ENCODE results near the gene B3GNT9. TPM values are rescaled to one million over a fixed set of nuclear protein-coding genes. Genes with fewer than 3 reads are reported as not detected.

The B3GNT9 gene
- total and polyA plus RNA-seq, 2 experiments from 2014 or later: 24.8 to 88.0 TPM

DNA sequence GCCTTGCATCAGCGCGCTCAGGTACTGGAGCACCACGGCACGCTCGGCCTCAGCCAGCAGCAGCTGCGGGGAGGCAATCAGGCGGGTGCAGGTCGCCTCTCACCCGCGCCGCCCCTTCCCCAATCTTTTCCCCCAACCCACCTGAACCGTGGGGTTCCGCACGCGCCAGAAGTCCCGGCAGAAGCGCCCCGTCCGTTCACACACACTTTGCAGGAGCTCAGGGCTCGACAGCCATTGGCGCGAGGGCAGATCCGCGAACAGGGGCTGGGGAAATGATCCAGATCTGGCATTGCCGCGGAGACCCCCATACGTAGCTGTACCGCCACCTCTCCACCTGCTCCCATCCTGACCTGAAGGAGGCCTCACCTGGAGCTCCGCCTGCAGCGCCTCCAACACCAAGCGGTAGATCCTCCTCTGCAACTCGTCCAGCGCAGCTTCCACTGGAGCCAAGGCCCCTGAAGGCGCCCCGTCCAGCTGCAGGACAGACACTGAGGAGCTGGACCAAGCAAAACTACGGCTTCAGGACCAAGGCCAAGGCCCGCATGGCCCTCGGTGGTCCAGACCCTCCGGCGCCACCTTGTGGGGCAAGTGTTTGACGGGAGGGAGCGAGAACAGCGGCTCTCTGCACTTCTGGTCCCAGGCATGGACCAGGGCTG is 34.3 kb upstream of the B3GNT9 start:
- Histone ChIP-seq H3K9me3 (ENCODE audit: low read depth) (no peaks in the 10 kb centered on the region), H3K79me2 (ENCODE audit: insufficient read depth) (peaks cover 12% of the 10 kb centered on the region), H3K4me2 (ENCODE audit: unreplicated experiment) (no peak overlapping the region), H3K4me1 (ENCODE audit: insufficient read depth) (peaks cover 24% of the 10 kb centered on the region), H3K4me3 (0 out of 2 replicates have a peak overlapping the region, but pooled peaks have one; percentile 21), H3K9ac (no peak overlapping the region), H2AFZ (no peak overlapping the region), H3K9me2 (ENCODE audit: insufficient read depth) (no peaks in the 10 kb centered on the region), H4K20me1 (ENCODE audit: insufficient read depth) (no peaks in the 10 kb centered on the region), H3F3A (ENCODE audit: insufficient read depth) (peaks cover 18% of the 10 kb centered on the region), H3K27me3 (replicated peaks; ENCODE audit: insufficient read depth) (no peaks in the 10 kb centered on the region), H3K27ac (no peak overlapping the region), H3K36me3 (ENCODE audit: low read depth) (no peaks in the 10 kb centered on the region)
- TF ChIP-seq EZH2phosphoT487 (IDR thresholded peaks at IDR 0.05; ENCODE audit: insufficient read depth, low read depth) (no peak), EZH2 (IDR thresholded peaks at IDR 0.05; ENCODE audit: insufficient read depth, poor library complexity, severe bottlenecking) (no peak)
- DNase-seq: peak; percentile 96
- in situ Hi-C loops (cut with MboI): no loop called here
- WGBS, 2 experiments (ENCODE audit: low coverage in 1 of 2, low lambda C conversion rate in 2 of 2, missing lambda C conversion rate in 2 of 2): 11 to 15% methylated on average over 38 to 43 of the region's 43 CpGs

DNA sequence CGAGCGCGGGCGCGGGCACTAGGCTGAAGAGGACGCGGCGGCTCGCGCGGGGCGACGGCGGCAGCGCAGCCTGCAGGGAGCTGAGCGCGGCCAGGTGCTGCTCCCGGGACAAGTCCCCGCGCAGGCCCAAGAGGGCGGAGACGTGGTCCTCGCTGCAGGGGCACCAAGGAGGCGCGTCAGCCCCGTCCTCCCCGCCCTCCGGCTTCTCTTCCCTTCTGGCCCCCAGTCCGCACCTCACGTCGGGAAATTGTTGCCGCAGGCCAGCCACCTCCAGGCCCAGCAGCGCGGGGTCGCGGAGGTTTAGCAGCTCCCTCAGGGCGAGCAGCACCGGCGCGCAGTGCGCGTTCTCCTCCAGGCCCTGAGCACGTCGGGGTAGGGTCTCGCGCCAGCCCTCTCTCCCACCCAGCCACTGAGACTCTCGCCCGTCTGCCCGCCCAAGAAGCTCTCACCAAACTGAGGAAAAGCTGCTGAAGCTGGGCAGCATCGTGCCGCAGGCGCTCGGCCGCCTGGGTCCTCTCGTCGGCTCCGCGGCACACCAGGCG is 33.7 kb upstream of the B3GNT9 start:
- H3K27ac ChIP-seq: peak overlapping the region; percentile 82; the same call in 1 of the 2 replicates
- WGBS, 2 experiments (ENCODE audit: low coverage in 1 of 2, low lambda C conversion rate in 2 of 2, missing lambda C conversion rate in 2 of 2): 9 to 11% methylated on average over 42 to 59 of the region's 59 CpGs

DNA sequence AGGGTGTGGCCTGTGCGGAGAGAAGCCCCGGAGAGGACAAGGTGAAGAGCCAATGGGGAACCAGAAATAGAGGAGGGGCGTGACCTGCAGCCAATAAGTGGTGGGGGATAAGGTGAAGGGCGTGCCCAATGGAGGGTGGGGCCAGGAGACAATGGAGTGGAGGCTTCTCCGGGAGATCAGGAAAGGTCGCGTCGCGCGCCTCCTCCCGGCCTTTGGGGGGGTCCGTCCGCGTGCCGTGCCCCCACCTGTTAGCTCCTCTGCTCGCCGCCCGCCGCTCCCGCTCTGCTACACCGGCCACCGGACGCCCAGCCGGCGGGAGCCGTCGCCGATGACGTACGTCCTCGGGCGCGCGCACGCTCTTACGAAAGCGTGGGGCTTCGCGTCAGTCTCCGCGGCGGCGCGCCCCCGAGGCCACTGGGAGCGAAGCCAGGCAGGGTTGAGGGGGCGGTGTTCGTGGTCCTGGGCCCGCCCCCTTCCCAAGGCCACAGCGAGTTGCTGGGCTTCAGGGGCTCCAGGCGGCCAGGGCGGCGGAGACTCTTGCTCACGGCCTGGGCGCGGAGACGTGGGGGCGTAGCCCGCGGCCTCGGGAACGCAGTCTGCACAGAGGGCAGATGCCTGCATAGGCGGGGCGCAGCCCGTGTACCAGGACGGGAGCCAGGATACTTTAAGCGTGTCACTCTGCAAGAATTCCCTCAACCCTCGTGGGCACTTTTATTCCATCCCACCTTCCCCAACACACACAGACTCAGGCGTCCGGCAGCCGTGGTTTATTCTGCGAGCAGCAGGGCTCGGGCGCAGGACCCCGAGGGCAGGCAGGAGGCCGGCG is 33.0 kb upstream of the B3GNT9 start, which contains the start of gene MATCAP1:
Gene MATCAP1 (minus strand): TSS at position 337 of the 826 bp plus-strand sequence. CDS start 3,353 bp downstream, outside the sequence.
- Histone ChIP-seq H3K27ac (peak within 1 kb of the TSS; percentile 82), H3K4me1 (ENCODE audit: insufficient read depth) (peaks cover 24% of the 10 kb centered on the region), H3K4me3 (peak within 1 kb of the TSS; percentile 79), H3K36me3 (ENCODE audit: low read depth) (no peaks in the 10 kb centered on the region), H2AFZ (peak within 1 kb of the TSS; percentile 69), H3K27me3 (replicated peaks; ENCODE audit: insufficient read depth) (no peaks in the 10 kb centered on the region), H3K9ac (peak within 1 kb of the TSS; percentile 81), H3K9me3 (ENCODE audit: low read depth) (no peaks in the 10 kb centered on the region), H3K4me2 (ENCODE audit: unreplicated experiment) (peak within 1 kb of the TSS; percentile 73), H3K79me2 (ENCODE audit: insufficient read depth) (peaks cover 12% of the 10 kb centered on the region), H3F3A (ENCODE audit: insufficient read depth) (peaks cover 18% of the 10 kb centered on the region), H4K20me1 (ENCODE audit: insufficient read depth) (no peaks in the 10 kb centered on the region), H3K9me2 (ENCODE audit: insufficient read depth) (no peaks in the 10 kb centered on the region)
- TF ChIP-seq EZH2 (IDR thresholded peaks at IDR 0.05; ENCODE audit: insufficient read depth, poor library complexity, severe bottlenecking) (no peak), EZH2phosphoT487 (IDR thresholded peaks at IDR 0.05; ENCODE audit: insufficient read depth, low read depth) (no peak)
- 1% methylated on average over 67 to 76 of the region's 77 CpGs for WGBS, 2 experiments (ENCODE audit: low coverage in 1 of 2, low lambda C conversion rate in 2 of 2, missing lambda C conversion rate in 2 of 2)
- in situ Hi-C loops (cut with MboI): no loop called here
- DNase-seq: peak; percentile 98

More for the DNA sequence above, 33.7 kb upstream of the B3GNT9 start:
- DNase-seq: no peak
- H3K9me3 ChIP-seq (ENCODE audit: low read depth): no peaks in the 10 kb centered on the region
- no peaks in the 10 kb centered on the region for H3K9me2 ChIP-seq (ENCODE audit: insufficient read depth)
- peak overlapping the region; percentile 81 for H3K9ac ChIP-seq
- peaks cover 12% of the 10 kb centered on the region for H3K79me2 ChIP-seq (ENCODE audit: insufficient read depth)
- TF ChIP-seq EZH2 (IDR thresholded peaks at IDR 0.05; ENCODE audit: insufficient read depth, poor library complexity, severe bottlenecking) (no peak), EZH2phosphoT487 (IDR thresholded peaks at IDR 0.05; ENCODE audit: insufficient read depth, low read depth) (no peak)
- no peaks in the 10 kb centered on the region for H4K20me1 ChIP-seq (ENCODE audit: insufficient read depth)
- peak overlapping the region; percentile 73 for H3K4me2 ChIP-seq (ENCODE audit: unreplicated experiment)
- peak overlapping the region; percentile 69 for H2AFZ ChIP-seq
- H3F3A ChIP-seq (ENCODE audit: insufficient read depth): peaks cover 18% of the 10 kb centered on the region
- in situ Hi-C loops (cut with MboI): no loop called here
- no peaks in the 10 kb centered on the region for H3K36me3 ChIP-seq (ENCODE audit: low read depth)
- peaks cover 24% of the 10 kb centered on the region for H3K4me1 ChIP-seq (ENCODE audit: insufficient read depth)
- no peaks in the 10 kb centered on the region for H3K27me3 ChIP-seq (replicated peaks; ENCODE audit: insufficient read depth)
- H3K4me3 ChIP-seq: peak overlapping the region; percentile 79

DNA sequence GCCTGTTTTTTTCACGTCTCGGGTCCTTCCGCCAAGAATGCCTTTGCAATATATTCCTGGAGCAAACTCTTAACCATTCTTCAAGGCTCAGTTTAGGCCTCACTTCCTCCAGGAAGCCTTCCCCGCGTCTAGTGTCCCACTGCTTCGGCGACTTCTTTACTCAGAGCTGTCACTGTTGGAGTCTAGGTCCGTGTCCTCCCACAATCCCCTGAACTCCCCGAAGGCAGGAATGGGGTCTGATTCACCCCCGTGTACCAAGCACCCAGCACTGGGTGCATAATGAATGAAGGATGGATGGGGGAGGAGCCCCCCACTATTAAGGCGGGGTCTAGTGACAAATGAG is 32.5 kb upstream of the B3GNT9 start:
- WGBS, 2 experiments (ENCODE audit: low coverage in 1 of 2, low lambda C conversion rate in 2 of 2, missing lambda C conversion rate in 2 of 2): 1 to 5% methylated on average over 11 of the region's 11 CpGs
- TF ChIP-seq EZH2 (IDR thresholded peaks at IDR 0.05; ENCODE audit: insufficient read depth, poor library complexity, severe bottlenecking) (no peak), EZH2phosphoT487 (IDR thresholded peaks at IDR 0.05; ENCODE audit: insufficient read depth, low read depth) (no peak)
- H3K27ac ChIP-seq: peak overlapping the region; percentile 82

More for the DNA sequence above, 32.5 kb upstream of the B3GNT9 start:
- in situ Hi-C loops (cut with MboI): no loop called here
- Histone ChIP-seq H3K4me2 (ENCODE audit: unreplicated experiment) (peak overlapping the region; percentile 73), H3K4me3 (peak overlapping the region; percentile 79), H3K27me3 (replicated peaks; ENCODE audit: insufficient read depth) (no peaks in the 10 kb centered on the region), H3K9me2 (ENCODE audit: insufficient read depth) (no peaks in the 10 kb centered on the region), H4K20me1 (ENCODE audit: insufficient read depth) (no peaks in the 10 kb centered on the region), H3F3A (ENCODE audit: insufficient read depth) (peaks cover 18% of the 10 kb centered on the region), H3K9me3 (ENCODE audit: low read depth) (no peaks in the 10 kb centered on the region), H3K9ac (peak overlapping the region; percentile 81), H3K4me1 (ENCODE audit: insufficient read depth) (peaks cover 24% of the 10 kb centered on the region), H3K79me2 (ENCODE audit: insufficient read depth) (peaks cover 12% of the 10 kb centered on the region), H3K36me3 (ENCODE audit: low read depth) (no peaks in the 10 kb centered on the region), H2AFZ (peak overlapping the region; percentile 69)
- no peak for DNase-seq
